ENCODE measurements around the gene NUFIP1. TPM values are rescaled to one million over a fixed set of nuclear protein-coding genes. Genes with fewer than 3 reads are reported as not detected.
"Not testable (repeated sequence)": the region's sequence is repeated elsewhere in the genome, so short reads cannot be mapped to it uniquely, and the experiment has no call there.

NUFIP1 gene
- total RNA-seq, result 3.5 TPM

DNA sequence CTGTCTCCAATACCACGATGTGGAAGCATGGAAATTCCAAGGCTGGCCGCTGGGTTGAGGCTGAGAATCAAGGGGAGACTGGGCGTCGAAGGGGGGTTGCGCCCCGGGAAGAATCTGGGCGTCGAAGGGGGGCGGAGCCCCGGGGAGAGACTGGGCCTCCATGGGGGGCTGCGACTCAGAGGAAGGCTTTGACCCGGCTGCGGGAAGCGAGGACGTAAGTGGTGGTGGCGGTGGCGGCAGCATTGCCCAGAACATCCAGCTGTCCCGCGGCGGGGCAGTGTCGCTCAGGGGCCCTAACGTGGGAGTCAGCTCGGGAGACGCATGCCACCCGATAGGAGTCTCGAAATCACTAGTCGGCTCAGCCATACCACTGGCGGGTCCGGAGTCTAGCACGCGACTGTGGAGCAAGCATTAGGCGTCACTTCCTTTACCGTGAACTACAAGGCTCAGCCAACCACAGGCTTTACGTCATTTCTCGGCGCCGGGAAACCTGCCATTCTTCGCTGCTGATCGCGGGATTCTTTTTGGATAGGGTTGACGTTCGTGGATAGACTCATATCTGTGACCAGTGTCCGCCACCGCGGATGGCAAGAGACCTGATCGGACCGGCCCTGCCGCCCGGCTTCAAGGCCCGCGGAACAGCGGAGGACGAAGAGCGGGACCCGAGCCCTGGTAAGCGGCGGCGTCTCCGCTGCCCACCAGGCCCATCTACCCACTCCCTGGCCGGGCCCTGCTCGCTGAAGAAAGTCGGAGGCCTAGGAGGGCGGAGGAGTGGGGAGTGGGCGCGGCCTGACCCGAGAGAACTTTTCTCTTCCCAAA, at the start of gene NUFIP1, which contains the start of gene GPALPP1:
Gene NUFIP1 (minus strand): TSS at position 401 of the 819 bp plus-strand sequence. CDS start 35 bp downstream, at position 366.
Gene GPALPP1 (plus strand): TSS at position 468 of the 819 bp plus-strand sequence. CDS start 117 bp downstream, at position 585.
- peak; percentile 97 for ATAC-seq

DNA sequence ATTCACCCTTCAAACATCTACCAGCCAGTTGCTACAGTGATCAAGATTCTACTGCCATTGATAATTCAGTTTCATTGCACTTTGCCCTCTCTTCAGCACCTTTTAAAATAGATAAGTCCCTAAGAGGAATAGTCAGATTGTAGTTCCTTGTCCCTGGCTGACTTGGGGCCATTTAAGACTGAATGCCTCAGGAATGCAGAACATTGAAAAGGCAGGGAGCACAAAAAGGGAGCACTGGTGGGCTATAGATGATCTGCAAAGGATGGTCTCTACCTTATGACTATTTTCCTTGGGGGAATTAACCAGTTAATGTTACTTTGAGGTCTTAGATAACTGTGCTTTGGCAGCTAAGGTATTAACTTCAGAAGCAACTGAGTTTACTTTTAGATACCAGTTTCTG, 46.9 kb upstream of the NUFIP1 start:
- ATAC-seq, result no peak

DNA sequence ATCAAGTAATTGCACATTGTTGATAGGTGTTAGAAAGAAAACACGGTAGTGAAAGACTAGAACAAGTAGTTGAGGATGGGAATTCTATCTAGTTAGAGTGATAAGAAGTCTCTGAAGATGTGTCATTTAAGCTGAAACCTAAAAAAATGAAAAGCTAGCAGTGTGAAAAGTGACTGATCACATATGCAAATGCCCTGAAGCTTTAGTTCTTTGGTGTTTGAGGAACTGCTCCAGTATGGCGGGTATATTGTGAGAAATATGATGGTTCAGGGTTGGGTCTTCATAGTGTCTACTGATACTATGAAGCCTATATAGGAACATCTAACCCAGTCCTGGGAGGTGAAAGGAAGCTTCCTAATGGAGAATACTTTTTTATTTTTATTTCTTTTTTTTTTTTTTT, 45.1 kb upstream of the NUFIP1 start:
- ATAC-seq, result no peak

DNA sequence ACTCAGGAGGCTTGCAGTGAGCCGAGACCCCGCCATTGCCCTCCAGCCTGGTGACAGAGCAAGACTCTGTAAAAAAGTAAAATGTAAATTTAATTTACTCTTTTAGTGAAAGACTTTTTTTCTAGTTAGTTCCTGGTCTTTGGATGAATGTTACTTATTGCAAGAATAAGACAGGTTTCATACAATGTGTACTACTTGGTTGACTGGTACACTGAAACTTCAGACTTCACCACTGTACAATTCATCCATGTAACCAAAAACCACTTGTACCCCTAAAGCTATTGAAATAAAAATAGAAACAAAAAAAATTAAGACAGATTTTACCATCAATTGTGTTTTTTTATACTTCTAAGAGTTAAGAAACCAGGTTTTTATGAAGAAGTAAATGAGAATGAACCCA, 35.6 kb upstream of the NUFIP1 start:
- ATAC-seq, result no peak

DNA sequence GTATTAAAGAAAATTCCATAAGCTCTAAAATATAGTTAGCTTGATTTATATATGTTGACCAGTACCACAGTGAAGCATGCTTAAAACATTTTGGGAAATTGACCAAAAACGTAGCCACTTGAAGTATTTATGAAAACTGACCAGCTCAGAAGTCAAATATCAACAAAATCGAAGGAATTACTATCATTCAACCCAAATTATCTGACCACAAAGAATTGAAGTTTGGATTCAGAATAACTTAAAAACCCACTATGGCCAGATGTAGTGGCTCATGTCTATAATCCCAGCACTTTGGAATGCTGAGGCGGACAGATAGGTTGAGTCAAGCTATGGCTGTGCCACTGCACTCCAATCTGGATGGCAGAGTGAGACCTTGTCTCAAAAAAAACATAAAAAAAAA, 32.0 kb upstream of the NUFIP1 start:
- no peak for ATAC-seq

DNA sequence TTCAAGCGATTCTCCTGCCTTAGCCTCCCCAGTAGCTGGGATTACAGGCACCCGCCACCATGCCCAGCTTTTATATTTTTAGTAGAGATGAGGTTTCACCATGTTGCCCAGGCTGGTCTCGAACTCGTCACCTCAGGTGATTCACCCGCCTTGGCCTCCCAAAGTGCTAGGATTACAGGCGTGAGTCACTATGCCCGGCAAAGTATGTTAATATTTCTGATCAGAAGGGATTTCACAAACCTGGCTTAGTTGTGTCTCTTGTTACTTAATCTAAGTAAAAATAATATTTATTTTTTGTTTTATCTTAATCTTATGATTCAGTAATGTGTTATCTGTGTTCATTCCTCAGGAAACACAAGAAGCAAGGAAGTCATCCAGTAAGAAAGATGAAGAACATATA, 30.7 kb upstream of the NUFIP1 start:
- ATAC-seq, result not testable (repeated sequence)

DNA sequence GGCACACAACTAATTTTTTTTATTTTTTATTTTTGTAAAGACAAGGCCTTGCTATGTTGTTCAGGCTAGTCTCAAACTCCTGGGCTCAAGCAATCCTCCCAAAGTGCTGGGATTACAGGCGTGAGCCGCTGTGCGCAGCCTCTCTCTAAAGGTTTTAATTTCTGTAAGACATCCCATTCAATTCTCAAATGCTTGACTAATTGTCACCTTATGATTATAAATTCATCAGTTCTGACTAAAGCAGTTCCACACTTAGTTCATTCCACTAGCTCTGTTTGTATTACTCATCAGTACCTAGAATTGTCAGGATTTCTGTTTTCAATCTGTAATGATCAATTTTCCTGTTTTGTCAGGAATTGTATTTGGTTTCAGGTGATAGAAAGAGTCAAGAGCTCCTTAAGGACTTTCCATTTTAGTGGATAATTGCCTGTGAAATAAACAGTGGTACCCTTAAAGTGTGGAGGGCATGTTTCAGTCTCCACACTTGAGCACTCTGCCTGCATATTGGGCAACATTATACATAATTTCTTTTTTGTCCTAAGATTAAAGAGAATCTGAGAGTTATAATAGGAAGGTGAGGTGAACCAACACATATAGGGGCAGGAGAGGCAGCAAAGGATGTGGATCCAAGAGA, 27.6 kb upstream of the NUFIP1 start:
- ATAC-seq, result no peak

DNA sequence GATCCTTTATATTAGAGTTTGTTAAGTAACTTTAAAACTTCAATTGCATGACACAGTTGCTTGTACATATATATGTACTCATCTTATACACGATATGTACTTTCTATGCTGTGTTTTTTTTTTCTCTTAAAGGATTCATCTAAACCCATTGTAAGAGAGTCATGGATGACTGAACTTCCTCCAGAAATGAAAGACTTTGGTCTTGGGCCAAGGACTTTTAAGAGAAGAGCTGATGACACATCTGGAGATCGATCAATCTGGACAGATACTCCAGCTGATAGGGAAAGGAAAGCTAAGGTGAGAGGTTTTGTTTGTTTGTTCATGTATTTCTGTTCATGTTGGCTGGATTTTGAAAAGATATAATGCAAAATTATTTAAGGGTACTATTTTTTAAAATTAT, 26.0 kb upstream of the NUFIP1 start:
- ATAC-seq, result peak; percentile 37

DNA sequence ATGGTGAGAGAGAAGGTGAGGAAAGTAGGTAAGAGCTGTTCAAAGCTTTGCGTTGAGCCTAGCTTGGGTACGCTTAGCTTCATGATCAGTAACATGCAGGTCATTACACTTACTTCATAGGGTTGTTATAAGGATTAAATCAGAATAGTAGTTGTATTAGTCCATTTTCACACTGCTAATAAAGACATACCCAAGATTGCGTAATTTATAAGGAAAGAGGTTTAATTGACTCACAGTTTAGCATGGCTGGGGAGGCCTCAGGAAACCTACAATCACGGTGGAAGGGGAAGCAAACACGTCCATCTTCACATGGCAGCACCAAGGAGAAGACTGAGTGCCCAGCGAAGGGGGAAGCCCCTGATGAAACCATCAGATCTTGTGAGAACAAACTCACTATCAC, 21.9 kb upstream of the NUFIP1 start:
- ATAC-seq, result no peak

DNA sequence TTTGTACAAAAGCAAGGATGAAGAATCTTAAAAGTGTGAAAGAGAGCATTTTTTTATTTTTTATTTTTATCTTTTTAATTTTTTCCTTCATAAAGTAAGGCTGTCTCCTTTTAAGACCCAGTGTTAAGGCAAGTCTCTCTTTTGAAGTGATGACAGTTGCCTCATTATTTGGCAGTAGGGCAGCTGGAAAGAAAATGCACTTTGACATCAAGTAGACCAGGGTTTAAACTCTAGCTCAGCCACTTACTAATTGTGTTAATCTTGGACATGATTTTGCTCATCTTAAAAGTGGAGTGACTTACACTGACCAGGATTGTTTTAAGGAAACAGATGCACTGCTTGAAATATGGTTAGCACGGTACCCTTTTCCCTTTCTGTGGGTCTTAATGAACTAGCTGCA, 18.6 kb upstream of the NUFIP1 start:
- ATAC-seq, result no peak

DNA sequence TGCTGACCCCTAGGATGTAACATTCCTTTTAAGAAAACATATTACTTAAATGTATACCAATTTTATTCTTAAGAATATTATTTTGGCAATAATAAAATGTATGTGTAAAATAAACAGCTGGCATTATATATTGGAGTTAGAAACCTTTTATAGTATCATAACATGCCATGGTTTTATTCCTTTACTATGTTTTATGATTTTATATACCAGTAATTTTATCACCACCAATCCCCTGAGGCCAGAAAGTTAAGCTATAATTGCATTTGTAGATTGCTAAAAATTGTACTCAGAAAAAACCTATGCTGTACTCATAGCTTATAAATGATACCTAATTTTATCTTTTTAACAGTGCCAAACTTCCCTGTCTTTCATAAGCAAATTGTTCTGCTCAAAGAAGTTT, 18.0 kb upstream of the NUFIP1 start:
- ATAC-seq, result no peak

DNA sequence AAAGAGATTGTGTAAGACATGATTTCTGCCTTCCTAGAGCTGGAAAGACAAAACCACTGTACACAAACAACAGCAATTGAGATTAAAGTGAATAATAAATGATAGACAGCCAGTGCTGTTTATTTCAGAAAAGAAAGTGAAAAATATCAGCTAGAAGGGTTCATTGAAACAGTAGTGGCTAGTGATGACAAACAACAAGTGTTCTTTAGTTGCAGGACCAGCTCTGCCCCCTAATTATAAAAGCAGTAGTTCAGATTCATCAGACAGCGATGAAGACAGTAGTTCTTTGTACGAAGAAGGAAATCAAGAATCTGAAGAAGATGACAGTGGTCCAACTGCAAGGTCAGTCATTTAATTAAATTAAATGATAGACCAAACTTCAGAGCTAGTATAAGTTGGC, 14.8 kb upstream of the NUFIP1 start:
- ATAC-seq, result no peak

DNA sequence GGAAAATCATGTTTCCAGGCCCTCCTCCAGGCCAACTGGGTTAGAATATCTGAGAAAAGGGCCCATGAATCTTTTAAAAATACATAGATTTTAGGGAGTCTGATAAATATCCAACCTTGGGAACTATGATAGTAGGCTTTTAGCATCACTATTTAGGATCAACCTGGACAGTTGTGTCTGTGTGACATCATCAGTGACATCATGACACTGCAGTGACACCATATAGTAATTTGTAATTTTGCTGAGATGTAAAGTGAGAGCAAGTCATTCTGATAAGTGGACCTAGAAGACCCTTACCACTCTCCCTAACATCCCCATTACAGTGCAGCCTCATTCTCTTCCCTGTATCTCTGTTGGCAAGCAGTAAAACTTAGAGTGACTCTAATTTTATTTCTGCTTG, 14.1 kb upstream of the NUFIP1 start:
- no peak for ATAC-seq

DNA sequence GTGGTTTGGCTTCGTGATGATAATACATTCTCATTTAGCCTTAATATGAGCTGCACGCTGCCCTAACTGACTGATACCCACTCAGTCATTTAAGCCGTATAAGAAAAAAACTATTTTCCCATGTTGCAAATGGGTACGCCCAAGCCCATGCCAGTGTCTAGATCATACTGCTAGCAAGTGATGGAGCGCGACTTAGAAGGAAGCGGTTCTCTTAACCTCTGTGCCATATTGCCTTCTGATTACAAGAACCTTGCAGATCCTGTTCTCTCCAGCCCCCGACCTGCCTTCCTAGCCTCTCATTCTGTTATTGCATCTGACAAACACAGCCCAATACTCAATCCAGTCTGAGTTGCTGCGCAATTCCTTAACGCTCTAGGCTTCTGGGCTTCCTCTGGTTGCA, 670 bp upstream of the NUFIP1 start:
- ATAC-seq, result peak; percentile 26

DNA sequence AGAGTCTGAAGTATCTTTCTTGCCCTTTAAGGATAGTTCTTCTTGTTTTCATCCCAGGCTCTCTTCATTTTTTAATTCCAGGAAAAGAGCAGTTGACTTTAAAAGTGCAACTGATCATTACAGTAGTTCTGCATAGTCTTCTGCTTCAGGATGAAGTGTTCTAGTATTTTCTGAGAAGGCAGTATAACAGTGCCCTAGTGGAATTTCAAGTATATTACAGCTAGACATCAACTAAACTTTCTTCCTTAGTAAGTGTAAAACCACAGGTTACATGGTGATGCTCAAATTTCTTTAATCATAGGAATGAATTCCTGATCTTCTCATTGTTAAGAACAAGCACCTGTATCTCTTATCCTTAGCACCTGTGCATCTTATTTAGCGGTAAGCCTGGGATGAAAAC, 10.9 kb downstream of the NUFIP1 start:
- no peak for ATAC-seq

DNA sequence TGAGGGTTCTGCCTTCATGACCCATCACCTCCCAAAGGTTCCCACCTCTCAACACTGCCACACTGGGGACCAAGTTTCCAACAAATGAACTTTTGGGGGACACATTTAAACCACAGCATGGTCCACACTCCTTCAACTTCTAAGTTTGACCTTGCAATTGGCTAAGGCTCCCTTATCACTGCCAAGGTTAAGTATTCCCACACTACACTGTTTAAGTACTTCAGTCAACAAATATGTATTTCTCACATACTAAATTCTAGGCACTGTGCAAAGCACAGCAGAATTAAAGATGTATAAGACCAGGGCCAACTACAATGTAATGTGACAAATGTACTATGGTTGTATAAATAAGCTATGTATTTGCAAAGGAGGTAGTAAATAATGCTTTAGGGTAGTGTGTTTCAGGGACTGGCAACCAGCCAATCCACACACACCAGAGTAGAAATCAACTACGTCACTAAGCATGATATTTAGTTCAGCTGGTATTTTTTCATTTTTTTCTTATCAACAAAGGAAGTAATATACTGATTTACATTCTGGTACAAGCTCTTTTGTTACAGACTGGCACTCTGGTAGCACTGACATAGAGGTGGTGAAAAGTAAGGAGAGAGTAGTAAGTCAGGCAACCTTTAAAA, 12.2 kb downstream of the NUFIP1 start:
- ATAC-seq, result no peak

DNA sequence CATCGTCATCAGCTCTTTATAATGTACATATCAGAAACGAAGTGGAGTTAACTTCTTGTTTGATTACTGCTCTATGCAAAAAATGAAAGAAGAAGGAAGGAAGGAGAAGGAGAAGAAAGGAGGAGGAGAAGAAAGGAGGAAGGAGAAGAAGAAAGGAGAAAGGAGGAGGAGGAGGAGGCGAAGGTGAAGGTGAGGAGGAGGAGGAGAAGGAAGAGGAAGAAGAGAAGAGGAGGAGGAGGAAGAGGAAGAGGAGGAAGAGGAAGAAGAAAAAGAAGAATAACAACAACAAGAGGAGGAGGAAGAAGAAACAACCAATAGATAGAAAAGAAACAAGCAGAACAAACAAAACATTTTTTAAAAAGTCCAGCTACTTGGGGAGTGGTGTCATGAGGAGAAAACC, 13.1 kb downstream of the NUFIP1 start:
- ATAC-seq, result no peak

DNA sequence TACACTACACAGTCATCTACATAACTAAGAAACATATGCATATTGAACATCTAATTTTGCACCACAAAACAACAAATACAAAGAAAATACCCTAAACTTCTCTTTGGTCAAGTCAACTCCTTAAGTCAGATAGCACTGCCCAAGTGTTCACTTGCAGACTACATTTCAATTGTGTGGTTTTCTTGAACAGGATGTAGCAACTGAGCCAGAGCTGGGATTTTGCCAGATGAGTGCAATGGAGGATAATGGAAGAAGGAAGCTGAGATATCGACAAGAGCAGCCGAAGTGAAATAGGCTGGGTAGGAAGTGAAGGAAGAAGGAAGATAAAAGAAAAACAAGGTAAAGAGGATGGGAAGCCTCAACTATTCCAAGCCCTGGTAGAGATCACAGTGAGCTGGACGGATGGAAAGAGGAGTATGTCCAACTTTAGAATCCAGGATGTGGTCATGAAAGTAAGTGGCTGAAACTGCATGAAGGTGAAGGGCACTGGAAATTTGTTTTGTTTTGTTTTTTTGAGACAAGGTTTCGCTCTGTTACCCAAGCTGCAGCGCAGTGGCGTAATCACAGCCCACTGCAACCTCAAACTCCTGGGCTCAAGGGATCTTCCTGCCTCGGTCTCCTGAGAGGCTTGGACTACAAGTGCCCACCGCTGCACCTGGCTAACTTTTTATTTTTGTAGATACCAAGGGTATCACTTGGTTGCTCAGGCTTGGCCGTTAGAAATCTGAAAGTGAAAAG, 15.0 kb downstream of the NUFIP1 start:
- ATAC-seq, result no peak

DNA sequence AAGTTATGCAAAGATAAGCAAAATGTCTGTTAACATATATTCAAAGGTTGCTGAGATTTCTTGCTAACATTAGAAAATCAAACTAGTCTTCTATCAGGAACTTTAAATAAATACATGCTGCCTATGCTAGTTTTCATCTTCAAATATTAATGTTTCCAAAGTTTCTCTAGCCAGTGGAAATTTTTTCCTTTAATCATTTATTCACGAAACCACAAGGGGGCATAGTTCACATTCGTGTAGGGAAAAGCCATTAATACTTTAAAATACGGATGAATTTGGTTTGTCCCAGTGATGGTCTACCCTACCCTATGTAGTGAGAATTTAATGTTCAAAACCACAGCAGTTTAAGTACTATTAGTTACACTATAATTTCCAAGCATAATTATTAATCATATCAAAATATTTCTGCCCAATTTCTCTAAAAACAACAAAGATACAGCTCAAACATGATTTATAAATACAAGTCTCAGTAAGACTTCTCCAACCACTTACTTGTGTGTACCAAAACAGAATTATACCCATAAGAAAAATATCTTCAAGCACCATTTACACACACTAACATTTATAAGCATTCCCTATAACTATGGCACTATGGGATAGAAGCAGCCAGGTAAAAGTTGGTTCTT, 16.2 kb downstream of the NUFIP1 start:
- ATAC-seq, result no peak

DNA sequence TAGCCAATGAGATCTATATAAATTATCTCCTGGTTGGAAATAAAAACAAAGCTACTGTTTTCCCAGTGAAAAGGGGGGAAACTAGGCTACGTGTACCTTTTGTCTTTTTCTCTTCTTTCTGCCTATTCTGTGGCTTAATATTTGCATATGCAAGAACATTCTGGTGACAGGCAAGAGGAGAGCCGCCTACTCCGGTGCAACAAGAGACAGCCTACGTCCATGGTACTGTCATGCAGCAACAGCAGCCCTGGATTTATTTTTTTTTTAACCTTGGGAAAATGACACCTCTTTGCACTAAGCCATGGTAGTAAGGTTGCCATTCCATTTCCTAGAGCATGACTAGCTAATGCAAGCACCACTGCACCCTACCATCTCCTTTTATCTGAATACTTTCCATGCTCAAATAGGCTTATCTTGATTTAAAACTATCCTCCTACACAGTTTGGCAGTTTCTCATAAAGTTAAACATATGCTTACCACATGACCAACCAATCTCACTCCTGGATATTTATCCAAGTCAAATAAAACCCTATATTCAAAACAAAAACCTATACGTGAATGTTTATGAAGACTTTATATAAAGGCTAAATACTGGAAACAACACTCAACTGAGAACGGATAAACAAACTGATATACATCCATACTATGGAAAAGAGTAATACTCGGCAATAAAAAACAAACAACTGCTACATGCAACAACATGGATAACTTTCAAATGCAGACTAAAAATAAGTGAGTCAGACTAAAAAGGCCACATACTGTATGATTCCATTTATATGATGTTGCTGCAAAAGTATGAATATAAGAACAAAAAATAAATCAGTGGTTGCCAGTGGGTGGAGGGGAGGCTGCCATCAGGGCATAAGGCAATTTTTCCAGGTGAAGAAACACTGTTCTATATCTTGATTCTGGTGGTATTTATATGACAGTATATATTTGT, 17.3 kb downstream of the NUFIP1 start:
- no peak for ATAC-seq
